ENCODE measurements around the gene HIBCH. TPM values are rescaled to one million over a fixed set of nuclear protein-coding genes. Genes with fewer than 3 reads are reported as not detected.

Gene HIBCH
- total and polyA plus RNA-seq, 2 donors from 2014 or later, result 35.7 to 115 TPM

DNA sequence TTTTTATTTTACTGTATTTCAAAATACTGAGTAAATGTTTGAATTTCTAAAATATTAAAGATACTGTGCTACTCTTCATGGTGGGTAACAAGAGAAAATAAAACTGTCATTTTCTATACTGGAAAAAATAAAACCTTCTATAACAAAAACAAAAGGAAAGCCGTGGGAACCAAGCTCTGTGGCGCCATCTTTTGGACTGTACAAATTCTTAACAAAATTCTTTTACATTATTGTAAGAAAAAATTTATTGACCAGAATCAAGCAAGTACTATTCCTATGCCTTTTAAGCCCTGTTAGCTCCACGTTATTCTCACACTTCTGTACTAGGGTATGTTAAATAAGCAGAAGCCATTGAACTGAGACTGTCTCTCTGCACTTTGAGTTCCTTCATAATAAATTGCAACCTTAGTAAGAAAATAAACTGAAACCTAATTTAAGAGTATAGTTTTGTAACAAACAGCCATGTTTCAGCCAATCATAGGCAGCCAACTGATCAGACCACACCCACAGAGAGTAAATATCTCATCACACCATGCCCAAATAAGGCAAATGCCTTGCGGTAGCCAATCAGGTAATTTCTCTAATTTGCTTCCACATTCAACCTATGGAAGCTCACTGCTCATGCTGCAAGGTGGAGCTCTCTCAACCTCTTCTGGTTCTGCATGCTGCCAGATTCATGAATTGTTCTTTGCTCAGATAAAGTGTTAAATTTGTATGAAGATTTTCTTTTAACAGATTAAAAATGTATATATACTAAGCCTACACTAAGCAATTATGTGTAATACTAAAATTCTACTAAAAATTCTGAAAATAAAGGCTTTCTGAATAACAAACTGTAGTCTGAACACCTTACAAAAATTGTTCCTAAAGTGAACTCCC is 42.2 kb downstream of the HIBCH start:
- FAIRE-seq, result no peak
- H3K9ac ChIP-seq (ENCODE audit: low read length in 3 of 3), result no peak overlapping the region
- intact Hi-C loops (cut with DNase I), result no loop called here

GRCh38 chr2:190272457-190272842 is 47.2 kb downstream of the HIBCH start:
- intact Hi-C loops (cut with DNase I), result no loop called here
- H3K27me3 ChIP-seq (ENCODE audit: control insufficient read depth, insufficient read depth, low read length), result no peaks in the 10 kb centered on the region

More for the DNA sequence above, 42.2 kb downstream of the HIBCH start:
- DNase-seq, result peak in 2 of 5 donors; percentile 28 to 54
- no peaks in the 10 kb centered on the region for H3K4me1 ChIP-seq (ENCODE audit: control insufficient read depth in 2 of 3, insufficient read depth in 2 of 3, low read depth in 1 of 3, low read length in 3 of 3)
- no peaks in the 10 kb centered on the region for H3K27me3 ChIP-seq (ENCODE audit: control insufficient read depth, insufficient read depth, low read length)
- H3K27ac ChIP-seq (ENCODE audit: low read depth in 2 of 2, low read length in 2 of 2), result no peak overlapping the region
- no peaks in the 10 kb centered on the region for H3K9me3 ChIP-seq (ENCODE audit: control insufficient read depth in 2 of 3, insufficient read depth in 1 of 3, low read length in 3 of 3)
- H3K36me3 ChIP-seq (ENCODE audit: control insufficient read depth in 2 of 3, insufficient read depth in 3 of 3, low read length in 3 of 3), result no peaks in the 10 kb centered on the region
- TF ChIP-seq, protein P1, sequence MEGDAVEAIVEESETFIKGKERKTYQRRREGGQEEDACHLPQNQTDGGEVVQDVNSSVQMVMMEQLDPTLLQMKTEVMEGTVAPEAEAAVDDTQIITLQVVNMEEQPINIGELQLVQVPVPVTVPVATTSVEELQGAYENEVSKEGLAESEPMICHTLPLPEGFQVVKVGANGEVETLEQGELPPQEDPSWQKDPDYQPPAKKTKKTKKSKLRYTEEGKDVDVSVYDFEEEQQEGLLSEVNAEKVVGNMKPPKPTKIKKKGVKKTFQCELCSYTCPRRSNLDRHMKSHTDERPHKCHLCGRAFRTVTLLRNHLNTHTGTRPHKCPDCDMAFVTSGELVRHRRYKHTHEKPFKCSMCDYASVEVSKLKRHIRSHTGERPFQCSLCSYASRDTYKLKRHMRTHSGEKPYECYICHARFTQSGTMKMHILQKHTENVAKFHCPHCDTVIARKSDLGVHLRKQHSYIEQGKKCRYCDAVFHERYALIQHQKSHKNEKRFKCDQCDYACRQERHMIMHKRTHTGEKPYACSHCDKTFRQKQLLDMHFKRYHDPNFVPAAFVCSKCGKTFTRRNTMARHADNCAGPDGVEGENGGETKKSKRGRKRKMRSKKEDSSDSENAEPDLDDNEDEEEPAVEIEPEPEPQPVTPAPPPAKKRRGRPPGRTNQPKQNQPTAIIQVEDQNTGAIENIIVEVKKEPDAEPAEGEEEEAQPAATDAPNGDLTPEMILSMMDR (IDR thresholded peaks at IDR 0.05; ENCODE audit: borderline replicate concordance, extremely low read depth, insufficient read depth), result peak; percentile 38
- no peak overlapping the region for H3K4me3 ChIP-seq (ENCODE audit: low read length in 3 of 3)

GRCh38 chr2:190271783-190272456 is 47.7 kb downstream of the HIBCH start:
- H3K27ac ChIP-seq (ENCODE audit: low read depth in 2 of 2, low read length in 2 of 2), result no peak overlapping the region
- H3K4me3 ChIP-seq (ENCODE audit: low read length in 3 of 3), result no peak overlapping the region
- no peak for FAIRE-seq
- no peaks in the 10 kb centered on the region for H3K36me3 ChIP-seq (ENCODE audit: control insufficient read depth in 2 of 3, insufficient read depth in 3 of 3, low read length in 3 of 3)
- no peaks in the 10 kb centered on the region for H3K27me3 ChIP-seq (ENCODE audit: control insufficient read depth, insufficient read depth, low read length)
- no peak overlapping the region for H3K9ac ChIP-seq (ENCODE audit: low read length in 3 of 3)
- no peak for DNase-seq
- no peaks in the 10 kb centered on the region for H3K4me1 ChIP-seq (ENCODE audit: control insufficient read depth in 2 of 3, insufficient read depth in 2 of 3, low read depth in 1 of 3, low read length in 3 of 3)
- no peaks in the 10 kb centered on the region for H3K9me3 ChIP-seq (ENCODE audit: control insufficient read depth in 2 of 3, insufficient read depth in 1 of 3, low read length in 3 of 3)
- intact Hi-C loops (cut with DNase I), result no loop called here
- TF ChIP-seq, protein P1 (IDR thresholded peaks at IDR 0.05; ENCODE audit: borderline replicate concordance, extremely low read depth, insufficient read depth), result no peak

More at GRCh38 chr2:190272457-190272842, 47.2 kb downstream of the HIBCH start:
- Histone ChIP-seq H3K27ac (ENCODE audit: low read depth in 2 of 2, low read length in 2 of 2) (no peak overlapping the region), H3K4me1 (ENCODE audit: control insufficient read depth in 2 of 3, insufficient read depth in 2 of 3, low read depth in 1 of 3, low read length in 3 of 3) (no peaks in the 10 kb centered on the region), H3K4me3 (ENCODE audit: low read length in 3 of 3) (no peak overlapping the region), H3K9ac (ENCODE audit: low read length in 3 of 3) (no peak overlapping the region), H3K36me3 (ENCODE audit: control insufficient read depth in 2 of 3, insufficient read depth in 3 of 3, low read length in 3 of 3) (no peaks in the 10 kb centered on the region), H3K9me3 (ENCODE audit: control insufficient read depth in 2 of 3, insufficient read depth in 1 of 3, low read length in 3 of 3) (no peaks in the 10 kb centered on the region)
- DNase-seq (no peak), FAIRE-seq (no peak)
- TF ChIP-seq, protein P1 (IDR thresholded peaks at IDR 0.05; ENCODE audit: borderline replicate concordance, extremely low read depth, insufficient read depth), result no peak

Data from kidney (tissue), 14 donors.